Measurements from ENCODE around the gene SOHLH1. TPM values are rescaled to one million over a fixed set of nuclear protein-coding genes. Genes with fewer than 3 reads are reported as not detected.

The SOHLH1 gene
- total RNA-seq, 4 donors from 2014 or later = not detected

DNA sequence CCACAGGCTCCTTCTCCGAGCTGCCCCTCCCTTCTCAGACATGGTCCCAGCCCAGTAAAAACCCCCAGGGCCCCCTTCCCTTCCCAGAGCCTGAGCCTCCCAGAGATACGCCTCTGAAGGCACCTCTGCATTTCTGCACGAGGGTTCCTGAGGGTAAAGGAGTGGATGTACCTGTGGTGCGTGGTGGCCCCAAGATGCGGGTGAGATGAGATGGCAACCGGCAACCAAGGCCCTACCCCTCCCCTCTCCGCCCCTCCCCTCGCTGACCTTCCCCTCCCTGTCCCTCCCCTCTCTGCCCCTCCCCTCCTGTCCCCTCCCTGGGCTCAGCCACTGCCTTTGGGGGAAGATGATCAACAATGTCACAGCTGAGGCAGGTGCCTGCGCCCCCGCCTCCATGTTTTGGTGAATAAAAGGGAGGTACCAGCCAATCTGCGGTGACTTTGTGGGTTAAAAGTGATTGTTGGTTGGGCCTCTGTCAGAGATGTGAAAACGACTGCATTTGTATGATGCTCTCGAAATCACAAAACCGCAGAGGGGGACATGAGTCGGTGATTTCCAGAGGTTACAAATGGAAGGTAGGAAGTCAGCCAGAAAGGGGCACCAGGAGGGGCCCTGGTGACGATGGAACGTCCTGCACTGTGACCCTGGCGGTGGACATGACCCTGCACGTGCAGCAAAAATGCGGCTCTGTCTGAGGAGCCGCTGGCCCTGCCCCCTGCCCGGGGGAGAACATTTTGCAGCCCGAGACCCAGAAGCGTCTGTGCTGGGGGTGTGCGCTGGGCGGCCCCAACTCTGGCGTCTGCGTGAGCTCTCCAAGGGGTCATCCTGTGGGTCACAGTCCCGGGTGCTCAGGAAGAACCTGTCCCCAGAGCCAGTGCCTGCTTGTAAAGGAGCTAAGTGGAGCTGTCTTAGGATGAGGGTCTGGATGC lies 32.5 kb downstream of the SOHLH1 start:
- H3K27me3 ChIP-seq = peaks cover 0 to 77% (median 0%) of the 10 kb centered on the region in 4 donors
- no peak overlapping the region for H3K27ac ChIP-seq (replicated peaks in 1 of 4)
- no peaks in the 10 kb centered on the region for H3K9me3 ChIP-seq
- H3K4me1 ChIP-seq = no peaks in the 10 kb centered on the region
- TF ChIP-seq, protein P1, sequence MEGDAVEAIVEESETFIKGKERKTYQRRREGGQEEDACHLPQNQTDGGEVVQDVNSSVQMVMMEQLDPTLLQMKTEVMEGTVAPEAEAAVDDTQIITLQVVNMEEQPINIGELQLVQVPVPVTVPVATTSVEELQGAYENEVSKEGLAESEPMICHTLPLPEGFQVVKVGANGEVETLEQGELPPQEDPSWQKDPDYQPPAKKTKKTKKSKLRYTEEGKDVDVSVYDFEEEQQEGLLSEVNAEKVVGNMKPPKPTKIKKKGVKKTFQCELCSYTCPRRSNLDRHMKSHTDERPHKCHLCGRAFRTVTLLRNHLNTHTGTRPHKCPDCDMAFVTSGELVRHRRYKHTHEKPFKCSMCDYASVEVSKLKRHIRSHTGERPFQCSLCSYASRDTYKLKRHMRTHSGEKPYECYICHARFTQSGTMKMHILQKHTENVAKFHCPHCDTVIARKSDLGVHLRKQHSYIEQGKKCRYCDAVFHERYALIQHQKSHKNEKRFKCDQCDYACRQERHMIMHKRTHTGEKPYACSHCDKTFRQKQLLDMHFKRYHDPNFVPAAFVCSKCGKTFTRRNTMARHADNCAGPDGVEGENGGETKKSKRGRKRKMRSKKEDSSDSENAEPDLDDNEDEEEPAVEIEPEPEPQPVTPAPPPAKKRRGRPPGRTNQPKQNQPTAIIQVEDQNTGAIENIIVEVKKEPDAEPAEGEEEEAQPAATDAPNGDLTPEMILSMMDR (IDR thresholded peaks at IDR 0.05) = no peak
- TF ChIP-seq POLR2AphosphoS5 (IDR thresholded peaks at IDR 0.05) (no peak), POLR2A (IDR thresholded peaks at IDR 0.05; ENCODE audit: low read depth) (no peak)
- intact Hi-C loops (cut with DNase I) = no loop called here
- H3K36me3 ChIP-seq = no peaks in the 10 kb centered on the region
- no peak overlapping the region for H3K4me3 ChIP-seq
- 58% methylated on average over 27 of the region's 29 CpGs for WGBS
- DNase-seq (ENCODE audit: extremely low spot score) = no peak

DNA sequence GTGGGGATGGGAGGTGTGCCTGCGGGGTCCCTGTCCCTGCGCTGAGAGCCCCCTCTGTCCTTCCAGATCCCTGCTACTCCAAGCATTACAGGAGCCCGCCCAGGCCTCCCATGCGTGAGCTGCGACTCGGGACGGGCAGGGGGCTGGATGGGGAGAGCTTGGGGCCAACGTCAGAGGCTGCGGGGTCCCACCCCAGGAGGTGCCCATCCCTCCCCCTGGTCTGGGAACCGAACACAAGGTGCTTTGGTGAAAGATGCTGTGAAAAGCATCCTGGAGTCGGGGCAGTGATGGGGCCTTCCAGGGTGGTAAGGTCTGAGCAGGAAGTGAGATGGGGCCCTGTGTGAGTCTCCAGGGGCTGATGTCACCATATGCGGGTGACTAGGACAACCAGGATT lies 33.5 kb downstream of the SOHLH1 start:
- Histone ChIP-seq H3K9me3 (no peaks in the 10 kb centered on the region), H3K27me3 (peaks cover 0 to 72% (median 0%) of the 10 kb centered on the region in 4 donors), H3K36me3 (no peaks in the 10 kb centered on the region), H3K4me1 (no peaks in the 10 kb centered on the region), H3K4me3 (no peak overlapping the region), H3K27ac (replicated peaks in 1 of 4) (no peak overlapping the region)
- intact Hi-C loops (cut with DNase I) = no loop called here
- 76% methylated on average over 9 of the region's 12 CpGs for WGBS
- DNase-seq (ENCODE audit: extremely low spot score) = no peak
- TF ChIP-seq, protein P1 (IDR thresholded peaks at IDR 0.05) = no peak
- TF ChIP-seq EP300 (IDR thresholded peaks at IDR 0.05) = no peak
- no peak for TF ChIP-seq POLR2AphosphoS5 (IDR thresholded peaks at IDR 0.05)
- no peak for TF ChIP-seq POLR2A (IDR thresholded peaks at IDR 0.05; ENCODE audit: low read depth)

DNA sequence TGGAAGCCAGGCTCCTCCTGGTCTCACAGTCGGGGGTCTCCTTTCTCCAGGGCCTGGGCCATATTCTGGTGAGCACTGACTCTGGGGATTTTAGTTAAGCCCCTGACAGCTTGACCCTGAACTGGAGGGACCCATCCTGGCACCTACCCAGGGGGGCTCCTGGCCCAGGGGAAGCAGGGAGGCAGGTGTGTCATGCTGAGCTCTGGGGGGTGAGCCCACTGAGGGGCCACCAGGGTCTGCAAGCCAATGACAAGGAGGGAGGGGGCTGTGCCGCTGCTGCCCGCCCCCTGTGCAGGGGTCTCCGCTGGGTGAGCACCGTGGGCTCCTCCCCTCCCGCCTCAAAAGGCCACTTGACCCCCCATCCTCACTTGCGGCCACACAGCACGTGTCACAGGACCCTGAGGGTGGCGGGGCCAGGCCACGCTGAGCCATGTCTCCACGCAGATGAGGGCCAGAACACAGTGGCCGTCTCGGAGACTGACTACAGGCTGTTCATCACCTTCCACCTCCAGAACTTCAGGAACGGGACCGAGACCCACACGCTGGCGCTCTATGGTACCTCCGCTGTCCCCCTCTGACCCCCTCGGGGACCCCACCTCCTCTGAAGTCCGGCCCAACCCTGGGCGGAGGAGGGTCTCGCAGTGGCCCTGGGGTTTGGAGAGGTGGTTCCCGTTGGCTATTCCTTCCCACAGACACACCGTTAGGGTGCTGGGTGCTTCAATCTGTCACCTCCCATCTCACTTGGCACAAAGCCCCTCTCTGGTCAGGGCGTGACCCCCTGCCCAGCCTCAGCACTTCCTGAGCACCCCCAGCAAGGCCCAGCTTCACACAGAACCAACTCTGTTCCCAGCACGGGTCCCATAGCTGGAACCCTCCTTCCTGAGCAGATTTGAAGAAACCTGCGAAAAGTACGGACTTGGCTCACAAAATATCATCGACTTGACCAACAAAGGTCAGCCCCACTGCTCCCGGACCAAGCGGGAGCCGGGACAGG lies 34.2 kb downstream of the SOHLH1 start:
- no peaks in the 10 kb centered on the region for H3K36me3 ChIP-seq
- H3K4me1 ChIP-seq = no peaks in the 10 kb centered on the region
- WGBS = 75% methylated on average over 24 of the region's 32 CpGs
- H3K27ac ChIP-seq (replicated peaks in 1 of 4) = no peak overlapping the region
- peaks cover 0 to 66% (median 0%) of the 10 kb centered on the region in 4 donors for H3K27me3 ChIP-seq
- DNase-seq (ENCODE audit: extremely low spot score) = no peak
- intact Hi-C loops (cut with DNase I) = no loop called here
- no peaks in the 10 kb centered on the region for H3K9me3 ChIP-seq
- no peak overlapping the region for H3K4me3 ChIP-seq
- TF ChIP-seq, protein P1 (IDR thresholded peaks at IDR 0.05) = no peak
- no peak for TF ChIP-seq POLR2AphosphoS5 (IDR thresholded peaks at IDR 0.05)
- TF ChIP-seq POLR2A (IDR thresholded peaks at IDR 0.05; ENCODE audit: low read depth) = no peak
- TF ChIP-seq EP300 (IDR thresholded peaks at IDR 0.05) = no peak

DNA sequence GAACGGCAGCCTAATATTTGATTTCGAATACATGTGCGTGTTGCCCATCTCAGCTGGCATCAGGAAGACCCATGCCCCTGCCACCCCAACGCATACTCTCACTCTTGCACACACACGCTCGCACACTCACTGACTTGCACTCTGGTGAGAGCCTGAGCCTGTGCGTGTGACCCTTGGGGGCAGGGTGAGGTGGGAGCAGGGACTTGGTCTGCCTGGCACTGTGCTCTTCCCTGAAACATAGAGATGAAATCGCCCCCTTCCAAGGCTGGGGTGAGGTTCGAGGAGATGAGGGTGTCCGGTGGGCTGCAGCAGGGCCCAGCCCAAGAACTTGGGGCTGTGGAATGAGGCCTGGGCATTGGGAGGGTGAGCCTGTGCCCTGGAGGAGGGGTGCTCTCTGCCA lies 35.0 kb downstream of the SOHLH1 start:
- 91% methylated on average over 4 of the region's 10 CpGs for WGBS

More for the DNA sequence above, 35.0 kb downstream of the SOHLH1 start:
- H3K27ac ChIP-seq (replicated peaks in 1 of 4) = no peak overlapping the region
- TF ChIP-seq, protein P1 (IDR thresholded peaks at IDR 0.05) = no peak
- TF ChIP-seq EP300 (IDR thresholded peaks at IDR 0.05) = no peak
- no peak for TF ChIP-seq POLR2A (IDR thresholded peaks at IDR 0.05; ENCODE audit: low read depth)
- no peak for TF ChIP-seq POLR2AphosphoS5 (IDR thresholded peaks at IDR 0.05)
- H3K4me3 ChIP-seq = no peak overlapping the region
- no peak for DNase-seq (ENCODE audit: extremely low spot score)
- H3K9me3 ChIP-seq = no peaks in the 10 kb centered on the region
- H3K27me3 ChIP-seq = peaks cover 0 to 58% (median 0%) of the 10 kb centered on the region in 4 donors
- H3K4me1 ChIP-seq = no peaks in the 10 kb centered on the region
- no peaks in the 10 kb centered on the region for H3K36me3 ChIP-seq
- intact Hi-C loops (cut with DNase I) = no loop called here

Data from esophagus muscularis mucosa (tissue), 4 donors.